Measurements from ENCODE around the gene DLX4.

The DLX4 gene

GRCh38 chr17:49926886-49927285, 42.1 kb upstream of the DLX4 start:
- no peak for TF ChIP-seq CTCF (IDR thresholded peaks at IDR 0.05; ENCODE audit: borderline replicate concordance, insufficient read depth, low read depth, low read length)
- H3K4me3 ChIP-seq (ENCODE audit: low read depth, low read length), result no peak overlapping the region

GRCh38 chr17:49928126-49928800, 40.7 kb upstream of the DLX4 start:
- no peak for TF ChIP-seq CTCF (IDR thresholded peaks at IDR 0.05; ENCODE audit: borderline replicate concordance, insufficient read depth, low read depth, low read length)
- H3K4me3 ChIP-seq (ENCODE audit: low read depth, low read length), result no peak overlapping the region

- no peak overlapping the region for H3K4me3 ChIP-seq (ENCODE audit: low read depth, low read length)
- no peak for TF ChIP-seq CTCF (IDR thresholded peaks at IDR 0.05; ENCODE audit: borderline replicate concordance, insufficient read depth, low read depth, low read length)
These were observed 40.0 kb upstream of the DLX4 start for GRCh38 chr17:49928837-49929475.

GRCh38 chr17:49930880-49931279, 38.1 kb upstream of the DLX4 start:
- H3K4me3 ChIP-seq (ENCODE audit: low read depth, low read length), result no peak overlapping the region
- no peak for TF ChIP-seq CTCF (IDR thresholded peaks at IDR 0.05; ENCODE audit: borderline replicate concordance, insufficient read depth, low read depth, low read length)

GRCh38 chr17:49931416-49932137, 37.4 kb upstream of the DLX4 start:
- TF ChIP-seq CTCF (IDR thresholded peaks at IDR 0.05; ENCODE audit: borderline replicate concordance, insufficient read depth, low read depth, low read length), result no peak
- no peak overlapping the region for H3K4me3 ChIP-seq (ENCODE audit: low read depth, low read length)

GRCh38 chr17:49932138-49932723, 36.8 kb upstream of the DLX4 start:
- no peak for TF ChIP-seq CTCF (IDR thresholded peaks at IDR 0.05; ENCODE audit: borderline replicate concordance, insufficient read depth, low read depth, low read length)
- no peak overlapping the region for H3K4me3 ChIP-seq (ENCODE audit: low read depth, low read length)

All from GM12875 (cell line).